GM18870 (cell line): Measurements from ENCODE around the gene KAZN.

Experiments
- ATAC-seq: cut with Tn5 transposase; IDR thresholded peaks from one replicate; pipeline ENCODE4 v1.9.1; 2021; ENCODE audit warnings: moderate library complexity; ENCODE audit not compliant: unreplicated experiment

KAZN gene

DNA sequence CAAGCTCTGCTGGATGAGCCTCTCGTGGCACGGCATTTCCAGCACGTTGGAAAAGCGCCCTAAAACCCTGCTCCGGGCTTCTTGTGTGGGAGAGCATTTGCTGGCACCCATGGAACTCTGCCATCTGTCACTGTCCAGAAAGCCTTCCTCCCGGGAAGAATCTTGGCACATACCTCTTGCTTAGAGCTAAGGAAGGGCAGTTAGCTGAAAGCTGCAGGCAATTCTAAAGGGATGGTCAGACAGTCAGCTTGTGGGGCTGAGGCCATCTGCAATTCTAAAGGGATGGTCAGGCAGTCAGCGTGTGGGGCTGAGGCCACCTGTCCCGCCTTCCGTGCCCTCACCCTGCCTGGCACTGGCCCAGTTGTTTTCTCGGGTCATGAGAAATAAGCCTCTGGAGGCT lies 416.0 kb downstream of the KAZN start:
- ATAC-seq = no peak

DNA sequence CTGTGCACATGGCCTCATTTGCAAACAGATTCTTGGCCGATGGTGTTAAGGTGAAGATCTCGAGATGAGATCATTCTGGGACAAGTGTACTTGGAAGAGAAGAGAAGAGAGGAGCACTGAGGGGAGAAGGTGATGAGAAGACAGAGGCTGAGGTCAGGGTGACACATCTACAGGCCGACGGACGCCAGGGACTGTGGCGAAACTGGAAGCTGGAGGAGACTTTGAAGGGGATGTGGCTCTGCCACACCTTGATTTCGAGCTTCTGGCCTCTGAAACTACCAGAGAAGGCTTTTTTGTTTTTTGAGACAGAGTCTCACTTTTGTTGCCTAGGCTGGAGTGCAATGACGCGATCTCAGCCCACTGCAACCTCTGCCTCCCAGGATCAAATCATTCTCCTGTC lies 417.5 kb downstream of the KAZN start:
- ATAC-seq = no peak

DNA sequence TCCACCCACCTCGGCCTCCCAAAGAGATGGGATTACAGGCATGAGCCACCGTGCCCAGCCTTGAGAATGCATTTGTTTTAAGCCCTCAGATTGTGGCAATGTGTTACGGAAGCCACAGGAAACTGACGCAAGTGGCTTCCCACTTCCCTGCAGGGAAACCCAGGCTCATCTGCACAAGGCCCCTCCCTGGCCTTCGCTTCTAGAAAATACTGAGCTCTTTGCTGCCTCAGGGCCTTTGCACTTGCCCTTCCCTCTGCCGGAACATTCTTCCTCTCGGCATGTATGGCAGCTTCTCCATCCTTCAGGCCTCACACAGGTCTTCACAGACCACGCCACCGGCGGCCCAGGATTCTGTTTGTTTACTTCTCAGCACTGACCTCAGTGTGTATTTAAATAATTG lies 418.0 kb downstream of the KAZN start:
- ATAC-seq = no peak

DNA sequence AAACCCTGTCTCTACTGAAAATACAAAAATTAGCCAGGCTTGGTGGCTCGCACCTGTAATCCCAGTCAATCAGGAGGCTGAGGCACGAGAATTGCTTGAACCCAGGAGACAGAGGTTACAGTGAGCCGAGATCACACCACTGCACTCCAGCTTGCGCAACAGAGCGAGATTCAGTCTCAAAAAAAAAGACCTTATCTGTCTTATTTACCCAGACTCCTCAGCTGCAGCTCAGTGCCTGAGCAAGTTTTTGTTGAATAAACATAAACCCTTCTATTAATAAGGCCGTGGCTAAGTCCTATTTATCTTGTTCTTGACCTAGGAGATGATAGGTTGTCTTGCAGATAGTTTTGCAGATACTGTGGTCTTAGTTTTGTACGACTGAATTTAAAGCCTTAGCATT lies 418.6 kb downstream of the KAZN start:
- no peak for ATAC-seq

DNA sequence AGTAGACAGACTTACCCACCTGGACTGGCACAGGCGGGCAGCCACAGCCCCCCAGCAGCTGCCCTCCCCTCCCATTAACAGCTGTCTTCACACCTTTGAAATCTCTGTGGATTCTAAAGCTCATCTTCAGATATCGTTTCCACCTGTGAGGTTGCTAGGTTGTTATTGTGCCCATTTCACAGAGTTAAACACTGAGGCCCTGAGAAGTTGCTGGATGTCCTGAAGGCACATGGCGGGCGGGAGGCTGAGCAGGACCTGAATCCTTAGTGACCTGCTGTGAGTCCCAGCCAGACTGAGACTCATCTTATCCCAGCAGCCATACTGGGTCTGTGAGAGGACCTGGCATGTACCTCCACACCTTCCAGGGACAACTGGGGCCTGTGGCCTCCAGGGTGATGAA lies 420.3 kb downstream of the KAZN start:
- no peak for ATAC-seq

DNA sequence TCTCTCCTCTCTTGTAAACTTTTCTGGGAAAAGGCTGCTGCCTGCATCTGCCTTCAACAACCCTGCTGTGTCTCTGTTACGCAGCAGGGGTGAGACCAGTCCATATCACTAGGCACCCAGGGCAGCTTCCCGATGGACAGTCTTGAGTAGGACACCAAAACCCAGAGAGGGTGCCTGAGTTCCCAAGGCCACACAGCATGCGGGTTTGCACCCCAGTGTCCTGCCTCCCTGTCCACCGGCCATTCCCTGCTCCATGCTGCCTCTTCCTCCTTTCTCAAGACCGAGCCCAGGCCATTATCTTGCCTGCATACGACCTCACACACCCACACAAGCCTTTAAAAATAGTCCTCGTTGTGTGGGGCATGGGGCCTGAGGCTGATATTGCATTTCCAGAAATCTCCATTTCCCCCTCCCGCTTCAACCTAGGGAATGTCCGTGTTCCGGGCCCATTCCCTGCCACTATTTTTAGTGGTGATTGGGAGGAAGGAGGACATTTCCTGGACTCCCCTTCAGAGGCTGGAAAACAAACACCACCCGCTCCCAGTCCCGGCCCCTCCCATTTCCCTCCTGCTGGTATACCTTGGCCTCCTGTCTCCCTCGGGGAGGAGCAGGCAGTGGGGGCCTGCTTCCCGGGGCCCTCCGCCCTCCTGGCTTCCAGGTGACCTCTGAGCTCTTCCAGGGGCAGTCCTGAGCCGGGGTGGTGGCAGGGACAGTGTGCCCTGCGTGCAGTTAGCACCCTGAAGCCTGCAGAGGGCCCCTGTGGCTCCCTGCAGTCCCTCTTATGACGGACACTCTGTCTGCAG lies 422.7 kb downstream of the KAZN start:
- no peak for ATAC-seq

DNA sequence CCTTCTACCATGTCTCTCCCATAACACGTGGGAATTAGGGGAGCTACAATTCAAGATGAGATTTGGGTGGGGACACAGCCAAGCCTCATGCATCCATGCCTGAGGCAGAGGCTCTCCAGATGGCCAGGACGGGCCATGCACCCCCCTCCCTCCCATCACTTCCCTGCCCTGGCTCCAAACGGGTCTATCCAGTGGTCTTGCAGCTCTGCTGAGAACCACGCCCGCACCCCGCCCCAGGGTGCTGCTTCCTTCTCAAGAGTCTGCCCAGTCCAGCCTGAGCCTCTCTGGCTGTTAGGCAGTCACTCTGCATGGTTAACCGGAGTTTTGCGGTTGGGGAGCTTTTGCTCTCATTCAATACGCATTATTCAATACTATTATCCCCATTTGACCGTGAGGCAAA lies 423.6 kb downstream of the KAZN start:
- no peak for ATAC-seq

DNA sequence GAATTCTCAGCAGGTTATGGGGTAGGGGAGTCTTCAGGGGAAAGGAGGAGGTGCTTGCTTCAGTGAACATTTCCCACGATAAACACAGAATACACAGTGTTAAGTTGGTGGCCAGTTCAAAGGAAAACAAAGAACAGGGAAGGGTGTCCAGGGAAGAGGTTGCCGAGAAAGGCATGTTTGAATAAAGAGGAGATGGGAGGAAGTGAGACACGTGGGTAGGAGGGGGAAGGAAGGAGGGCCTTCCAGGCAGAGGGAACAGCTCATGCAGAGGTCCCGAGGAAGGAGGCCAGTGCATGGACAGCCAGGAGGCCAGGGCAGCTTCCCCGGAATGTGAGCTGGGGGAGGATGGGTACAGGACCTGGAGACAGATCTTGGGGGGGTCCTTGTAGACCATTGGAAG lies 424.7 kb downstream of the KAZN start:
- ATAC-seq = no peak

DNA sequence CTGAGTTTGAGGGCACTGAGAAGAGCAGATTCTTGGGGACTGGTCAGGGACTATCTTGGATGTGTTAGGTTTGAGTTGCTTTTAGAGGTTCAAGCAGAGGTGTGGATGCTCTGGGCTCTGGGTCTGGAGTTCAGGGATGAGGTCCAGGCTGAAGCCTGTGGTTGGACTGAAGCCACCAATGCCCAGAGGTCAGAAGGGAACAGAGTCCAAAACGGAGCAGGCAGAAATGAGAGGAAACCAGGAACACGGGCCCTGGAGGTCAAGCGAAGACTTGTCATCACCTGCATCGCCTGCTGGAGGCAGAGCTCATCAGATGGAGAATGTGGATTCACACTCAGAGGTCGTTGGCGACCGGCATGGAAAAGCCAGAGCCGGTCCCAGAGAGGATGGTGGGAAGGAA lies 425.5 kb downstream of the KAZN start:
- no peak for ATAC-seq

DNA sequence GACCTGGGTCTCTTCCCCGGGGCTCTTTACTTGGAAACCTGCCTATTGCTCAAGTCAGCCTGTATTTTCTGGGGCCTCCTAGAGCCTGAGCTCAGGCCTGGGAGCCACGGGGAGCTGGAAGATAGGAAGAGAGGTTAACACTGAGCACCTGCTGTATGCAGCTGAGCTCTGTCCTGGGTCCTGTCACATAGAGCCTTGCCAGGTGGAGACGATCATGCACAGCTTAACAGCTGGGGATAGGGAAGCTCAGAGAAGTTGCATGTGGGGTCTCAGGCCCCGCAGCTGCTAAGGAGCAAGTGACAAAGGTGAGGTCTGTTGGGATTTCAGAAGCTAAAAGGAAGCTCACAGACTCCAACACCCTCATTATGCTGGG lies 427.6 kb downstream of the KAZN start:
- ATAC-seq = no peak

DNA sequence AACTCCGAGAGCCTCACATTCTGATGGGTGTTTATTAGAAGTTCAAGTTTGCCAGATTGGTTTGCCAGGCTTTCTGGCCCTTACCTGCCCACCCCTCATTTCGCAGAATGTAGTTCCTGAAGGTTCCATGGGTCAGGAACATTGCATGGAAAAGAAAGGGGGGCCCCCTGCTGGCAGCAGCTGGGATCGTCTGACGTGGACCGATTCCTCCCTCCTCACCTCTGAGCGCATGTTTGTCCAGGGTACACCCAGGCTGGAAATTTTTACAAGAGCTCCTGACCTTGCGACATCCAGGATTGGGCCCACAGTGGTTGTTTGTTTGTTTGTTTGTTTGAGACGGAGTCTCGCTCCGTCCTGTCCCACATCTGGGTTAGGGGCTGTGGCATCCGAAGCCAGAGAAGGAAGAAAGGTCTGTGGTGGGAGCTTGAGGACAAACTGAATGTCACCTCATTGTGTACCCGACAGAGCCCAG lies 429.1 kb downstream of the KAZN start:
- no peak for ATAC-seq

DNA sequence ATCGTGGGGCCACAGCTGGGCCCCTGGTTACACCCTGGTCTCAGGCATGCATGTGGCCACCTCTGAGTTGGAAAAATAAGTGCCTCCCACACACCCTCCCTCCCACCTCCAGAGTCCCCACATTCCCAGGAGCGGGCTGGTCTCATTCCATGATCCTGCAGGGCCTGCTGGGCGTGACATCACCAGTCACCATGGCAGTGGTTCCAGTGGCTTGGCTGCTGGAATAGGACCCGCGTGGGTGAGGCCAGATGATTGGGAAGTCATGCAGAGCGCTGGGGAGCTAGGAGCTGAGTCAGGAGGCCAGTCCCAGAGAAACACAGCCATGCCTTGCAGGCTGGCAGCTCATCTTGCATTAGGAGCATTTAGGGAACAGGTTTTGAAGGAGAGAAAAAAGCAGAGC lies 429.6 kb downstream of the KAZN start:
- ATAC-seq = no peak

DNA sequence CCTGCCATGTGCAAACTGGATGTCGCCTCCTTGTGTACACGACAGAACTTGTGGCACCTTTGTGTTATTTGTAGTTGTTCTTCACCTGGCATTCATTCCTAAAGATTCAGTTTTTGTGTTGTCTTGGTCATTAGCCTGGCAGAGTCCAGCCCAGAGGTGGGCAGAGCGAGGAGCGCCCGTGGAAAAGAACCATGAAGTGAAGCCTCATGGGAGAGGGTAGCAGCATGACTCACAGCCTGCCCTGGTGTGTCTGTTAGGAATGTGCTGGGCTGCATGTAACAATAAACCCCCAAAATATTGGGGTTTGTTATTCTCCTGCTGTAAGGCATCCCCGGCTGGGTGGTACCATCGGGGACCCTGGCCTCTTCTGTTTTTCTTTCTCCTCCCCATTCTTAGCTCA lies 430.1 kb downstream of the KAZN start:
- no peak for ATAC-seq

DNA sequence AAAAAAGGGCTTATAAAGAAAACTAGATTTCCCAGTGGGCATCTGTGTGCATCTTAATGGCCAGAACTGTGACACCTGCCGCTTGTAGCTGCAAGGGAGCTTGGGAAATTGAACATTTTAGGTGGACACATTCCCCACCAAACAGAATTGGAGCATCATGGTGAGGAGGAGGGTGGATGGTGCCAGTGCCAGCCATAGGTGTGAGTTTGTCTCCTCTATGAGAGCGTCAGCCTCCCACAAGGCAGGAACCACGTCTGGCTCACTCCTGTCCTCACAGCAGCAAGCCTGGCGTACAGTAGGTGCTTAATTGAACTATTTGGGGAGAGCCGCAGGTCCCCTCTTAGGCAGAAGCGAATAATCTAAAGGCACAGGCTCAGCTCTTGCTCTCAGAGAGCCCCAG lies 430.6 kb downstream of the KAZN start:
- no peak for ATAC-seq

DNA sequence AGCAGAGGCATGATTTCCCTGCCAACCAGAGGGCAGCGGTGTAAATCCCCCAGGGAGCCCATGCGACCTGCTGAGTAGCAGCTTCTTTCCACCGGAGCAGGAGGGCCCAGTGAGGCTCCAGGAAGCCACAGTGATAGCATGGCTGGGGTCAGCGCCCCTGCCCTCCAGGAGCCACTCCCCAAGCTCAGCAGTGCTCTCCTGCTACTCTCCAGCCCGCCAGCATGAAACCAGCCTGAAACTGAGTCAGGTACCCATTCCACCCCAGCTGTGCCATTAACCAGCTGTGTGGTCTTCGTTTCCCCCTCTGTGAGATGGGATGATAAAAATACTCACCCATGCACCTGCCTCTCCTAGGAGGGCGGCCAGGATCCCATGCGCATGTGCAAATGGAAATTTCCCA lies 431.3 kb downstream of the KAZN start:
- no peak for ATAC-seq

DNA sequence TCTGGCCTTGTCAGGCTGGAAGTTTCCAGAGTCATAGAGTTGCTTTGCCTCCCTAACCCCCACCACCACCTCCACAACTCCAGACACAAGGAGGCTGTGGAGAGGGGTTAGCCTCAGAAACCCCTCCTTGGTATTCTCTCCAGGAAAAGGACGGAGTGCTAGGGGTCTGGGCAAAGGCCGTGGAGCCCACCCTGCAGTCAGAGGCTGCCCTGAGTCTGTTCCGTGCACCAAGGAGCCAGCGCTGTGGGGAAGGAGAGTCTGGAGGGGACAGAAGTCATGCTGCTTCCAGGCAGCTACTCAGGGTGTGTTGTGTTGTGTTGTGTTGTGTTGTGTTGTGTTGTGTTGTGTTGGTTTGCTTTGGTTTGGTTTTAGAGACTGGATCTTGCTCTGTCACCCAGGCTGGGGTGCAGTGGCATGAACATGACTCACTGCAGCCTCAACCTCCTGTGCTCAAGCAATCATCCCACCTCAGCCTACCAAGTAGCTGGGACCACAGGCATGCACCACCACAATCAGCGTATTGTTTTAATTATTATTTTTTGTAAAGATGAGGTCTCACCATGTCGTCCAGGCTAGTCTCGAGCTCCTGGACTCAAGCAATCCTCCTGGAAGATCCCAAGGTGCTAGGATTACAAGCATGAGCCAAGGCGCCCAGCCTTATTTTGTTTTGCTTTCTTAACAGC lies 432.9 kb downstream of the KAZN start:
- ATAC-seq = no peak

DNA sequence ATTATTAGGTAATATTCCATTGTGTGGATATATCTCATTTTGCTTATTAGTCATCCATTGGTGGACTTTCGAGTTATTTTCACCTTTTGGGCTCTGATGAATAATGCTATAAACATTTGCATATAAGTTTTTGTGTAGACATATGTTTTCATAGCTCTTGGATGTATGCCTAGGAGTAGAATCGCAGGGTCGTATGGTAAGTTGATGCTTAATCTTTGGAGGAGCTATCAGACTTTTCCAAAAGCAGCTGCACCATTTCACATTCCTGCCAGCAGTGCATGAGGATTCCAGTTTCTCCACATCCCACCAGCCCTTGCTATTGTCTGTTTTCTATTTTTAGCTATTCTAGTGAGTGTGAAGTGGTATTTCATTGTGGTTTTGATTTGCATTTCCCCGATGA lies 434.8 kb downstream of the KAZN start:
- ATAC-seq = no peak

DNA sequence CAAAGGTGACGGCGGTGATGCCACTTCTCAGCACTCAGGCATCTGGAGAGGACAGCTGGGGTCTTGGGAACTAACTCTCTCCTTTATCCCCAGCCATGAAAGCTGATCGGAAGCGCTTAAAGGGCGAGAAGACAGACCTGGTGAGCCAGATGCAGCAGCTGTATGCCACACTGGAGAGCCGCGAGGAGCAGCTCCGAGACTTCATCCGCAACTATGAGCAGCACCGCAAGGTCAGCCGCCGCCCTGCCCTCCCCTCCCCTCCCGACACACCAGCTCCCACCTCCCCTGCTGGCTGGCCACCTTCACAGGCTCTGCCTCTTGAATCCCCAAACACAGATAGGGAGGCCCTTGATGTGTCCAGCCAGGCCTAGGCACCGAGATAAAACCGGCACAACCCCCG lies 436.2 kb downstream of the KAZN start:
- no peak for ATAC-seq

DNA sequence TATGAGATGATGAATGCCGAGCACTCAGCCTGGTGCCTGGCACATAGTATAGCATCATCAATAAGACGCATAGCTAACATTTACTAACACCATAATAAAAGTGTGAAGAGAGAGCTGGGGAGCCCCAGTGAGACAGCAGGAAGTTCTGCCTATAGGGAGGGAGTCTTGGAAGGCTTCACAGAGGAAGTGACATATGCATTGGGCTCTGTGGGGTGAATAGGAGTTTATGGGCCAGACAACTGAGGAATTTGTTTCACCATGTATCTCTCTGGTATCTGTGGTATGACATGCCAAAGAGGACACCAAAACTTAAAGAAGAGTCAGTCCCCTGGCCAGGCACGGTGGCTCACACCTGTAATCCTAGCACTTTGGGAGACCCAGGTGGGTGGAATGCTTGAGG lies 436.8 kb downstream of the KAZN start:
- ATAC-seq = no peak

DNA sequence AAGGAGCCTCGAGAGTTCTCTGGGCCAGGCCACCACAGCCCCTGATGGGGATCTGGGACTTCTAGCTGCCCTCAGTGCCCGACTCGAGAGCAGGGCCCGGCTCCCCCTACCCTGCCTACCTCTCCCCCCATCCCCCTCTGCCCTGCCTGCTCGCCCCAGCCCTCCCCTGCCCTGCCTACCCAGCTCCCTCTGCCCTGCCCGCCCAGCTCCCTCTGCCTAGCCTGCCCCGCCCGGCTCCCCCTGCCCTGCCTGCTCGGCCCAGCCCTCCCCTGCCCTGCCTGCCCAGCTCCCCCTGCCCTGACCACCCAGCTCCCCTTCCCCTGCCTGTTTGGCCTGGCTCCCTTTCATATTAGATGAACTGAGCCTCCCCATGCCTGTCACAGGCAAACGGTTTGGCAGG lies 437.6 kb downstream of the KAZN start:
- no peak for ATAC-seq

DNA sequence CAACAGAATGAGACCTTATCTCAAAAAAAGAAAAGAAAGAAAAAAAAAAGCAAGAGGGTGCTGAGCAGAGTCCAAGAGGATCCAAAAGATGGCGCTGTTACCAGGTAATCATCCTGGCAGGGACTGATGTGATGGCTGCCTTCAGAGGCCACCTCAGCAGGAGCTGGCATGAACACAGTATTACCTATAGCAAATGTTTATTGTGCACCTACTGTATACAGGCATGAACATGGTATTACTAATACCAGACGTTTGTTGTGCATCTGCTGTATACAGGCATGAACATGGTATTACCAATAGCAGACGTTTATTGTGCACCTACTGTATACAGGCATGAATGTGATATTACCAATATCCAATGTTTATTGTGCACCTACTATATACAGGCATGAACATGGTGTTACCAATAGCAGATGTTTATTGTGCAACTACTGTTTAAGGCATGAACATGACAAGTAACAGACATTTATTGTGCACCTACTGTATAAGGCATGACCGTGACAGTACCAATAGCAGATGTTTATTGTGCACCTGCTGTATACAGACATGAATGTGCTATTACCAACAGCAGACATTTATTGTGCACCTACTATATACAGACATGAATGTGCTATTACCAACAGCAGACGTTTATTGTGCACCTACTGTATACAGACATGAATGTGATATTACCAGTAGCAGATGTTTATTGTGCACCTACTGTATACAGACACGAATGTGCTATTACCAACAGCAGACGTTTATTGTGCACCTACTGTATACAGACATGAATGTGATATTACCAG lies 439.9 kb downstream of the KAZN start:
- ATAC-seq = no peak
